DMS79 (cell line): ENCODE results near the gene S100A10.

Source experiments
- DNase-seq: peaks from one replicate; lab custom pipeline; 2025; lab: John Stamatoyannopoulos, UW

The S100A10 gene

GRCh38 chr1:151964510-151964909, 29.1 kb downstream of the S100A10 start:
- no peak for DNase-seq

- DNase-seq = no peak
Observed at GRCh38 chr1:151963288-151963687, 30.4 kb downstream of the S100A10 start.

GRCh38 chr1:151961833-151962232, 31.8 kb downstream of the S100A10 start:
- DNase-seq = no peak

- DNase-seq = no peak
Observed at GRCh38 chr1:151960780-151961513, 32.7 kb downstream of the S100A10 start.

GRCh38 chr1:151958959-151959358, 34.7 kb downstream of the S100A10 start:
- DNase-seq = no peak

GRCh38 chr1:151956957-151957497, 36.6 kb downstream of the S100A10 start:
- DNase-seq = no peak

- DNase-seq = no peak
Observed at GRCh38 chr1:151953409-151954094, 40.1 kb downstream of the S100A10 start.

- DNase-seq = no peak
Observed at GRCh38 chr1:151952811-151953210, 40.8 kb downstream of the S100A10 start.

- DNase-seq = no peak
Observed at GRCh38 chr1:151949371-151950193, 44.1 kb downstream of the S100A10 start.

- DNase-seq = no peak
Observed at GRCh38 chr1:151948506-151948905, 45.2 kb downstream of the S100A10 start.

GRCh38 chr1:151947140-151947539, 46.5 kb downstream of the S100A10 start:
- no peak for DNase-seq

GRCh38 chr1:151945725-151946722, 47.6 kb downstream of the S100A10 start:
- DNase-seq = peak; percentile 60

- no peak for DNase-seq
Observed at GRCh38 chr1:151944857-151945575, 48.6 kb downstream of the S100A10 start.

GRCh38 chr1:151944126-151944856, 49.4 kb downstream of the S100A10 start:
- no peak for DNase-seq

GRCh38 chr1:151943591-151943990, 50.1 kb downstream of the S100A10 start:
- no peak for DNase-seq

GRCh38 chr1:151942882-151943281, 50.8 kb downstream of the S100A10 start:
- no peak for DNase-seq

- DNase-seq = no peak
Observed at GRCh38 chr1:151940541-151940940, 53.1 kb downstream of the S100A10 start.

GRCh38 chr1:151939779-151940178, 53.9 kb downstream of the S100A10 start:
- no peak for DNase-seq

- no peak for DNase-seq
Observed at GRCh38 chr1:151939141-151939540, 54.5 kb downstream of the S100A10 start.

- DNase-seq = no peak
Observed at GRCh38 chr1:151936653-151937052, 57.0 kb downstream of the S100A10 start.
